ENCODE data around the gene TFPI. TPM values are rescaled to one million over a fixed set of nuclear protein-coding genes. Genes with fewer than 3 reads are reported as not detected.

Gene TFPI
- total and polyA plus RNA-seq, 2 donors (not counting 3 experiments of a cell fraction or from before 2014, with no cell fraction given): 177 to 286 TPM

DNA sequence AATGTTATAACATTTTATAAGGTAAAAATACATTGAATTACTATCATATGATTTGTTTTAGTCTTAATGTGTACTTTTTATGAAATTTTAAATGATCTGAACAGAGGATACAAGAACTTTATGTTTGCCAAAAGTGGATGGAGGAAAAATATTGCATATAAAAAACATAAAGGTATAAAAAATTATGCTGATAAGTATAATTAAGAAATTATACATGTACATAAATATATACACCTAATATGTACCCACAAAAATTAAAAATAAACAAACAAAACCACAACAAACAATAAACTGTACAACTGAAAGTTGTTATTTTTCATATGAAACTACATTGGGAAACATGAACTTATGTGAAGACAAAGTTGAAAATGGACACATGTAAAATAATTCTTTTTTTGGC lies 68.0 kb downstream of the TFPI start:
- BruUV-seq (replicated peaks): no TSS peak
- no peak overlapping the region for H2AFZ ChIP-seq (ENCODE audit: low read depth, low read length)
- no peak overlapping the region for H3K4me2 ChIP-seq (ENCODE audit: insufficient read depth, low read length)
- DNase-seq (ENCODE audit: low read depth, low spot score): no peak
- H3K9ac ChIP-seq (replicated peaks; ENCODE audit: extremely low read depth, insufficient read depth, low read length): no peak overlapping the region
- peaks cover 35% of the 10 kb centered on the region for H3K4me1 ChIP-seq (ENCODE audit: control insufficient read depth, extremely low read depth, insufficient read depth, low read length)
- no peak overlapping the region for H3K4me3 ChIP-seq (replicated peaks in 1 of 3; ENCODE audit: insufficient read depth in 1 of 3, low read depth in 1 of 3, low read length in 3 of 3)
- H3K9me3 ChIP-seq (replicated peaks; ENCODE audit: control insufficient read depth, insufficient read depth, low read length): no peaks in the 10 kb centered on the region
- no peaks in the 10 kb centered on the region for H3K27me3 ChIP-seq (ENCODE audit: control insufficient read depth in 2 of 2, insufficient read depth in 2 of 2, low read length in 2 of 2)
- dilution Hi-C loops (cut with MboI; ENCODE audit: extremely low pct_ligation_motif_present, low sequenced_read_pairs): no loop called here
- H3K36me3 ChIP-seq (ENCODE audit: control insufficient read depth in 2 of 2, extremely low read depth in 1 of 2, insufficient read depth in 2 of 2, low read length in 2 of 2): peaks cover 12 to 14% of the 10 kb centered on the region in 2 experiments
- peaks cover 3% of the 10 kb centered on the region for H3K79me2 ChIP-seq (ENCODE audit: control insufficient read depth, insufficient read depth, low read length)
- intact Hi-C loops (cut with micrococcal nuclease): no loop called here
- no peaks in the 10 kb centered on the region for H3K9me1 ChIP-seq (replicated peaks; ENCODE audit: control insufficient read depth, extremely low read depth, insufficient read depth, low read length)
- no peaks in the 10 kb centered on the region for H4K20me1 ChIP-seq (replicated peaks; ENCODE audit: control insufficient read depth, extremely low read depth, insufficient read depth, low read length)
- no peak overlapping the region for H3K27ac ChIP-seq (ENCODE audit: insufficient read depth, low read depth, low read length)
- POLR2A ChIA-PET: no interaction called here
- CTCF ChIA-PET: interaction anchor here (0.8 to 1.1 kb wide), 2 partner anchors 14 to 95 kb away, joined by 3 to 6 read pairs; no protein-coding TSS in a partner anchor
- FAIRE-seq: no peak
- no peak for TF ChIP-seq POLR2A (IDR thresholded peaks at IDR 0.05; ENCODE audit: low read depth, low read length)
- TF ChIP-seq POLR2AphosphoS5 (IDR thresholded peaks at IDR 0.05; ENCODE audit: insufficient read depth, low read depth, low read length): no peak
- TF ChIP-seq GATA2 (IDR thresholded peaks at IDR 0.05; ENCODE audit: insufficient read depth, insufficient read length, low read depth, low read length): no peak
- no peak for TF ChIP-seq MYC (IDR thresholded peaks at IDR 0.05; ENCODE audit: low read depth, low read length)
- TF ChIP-seq, protein P1, sequence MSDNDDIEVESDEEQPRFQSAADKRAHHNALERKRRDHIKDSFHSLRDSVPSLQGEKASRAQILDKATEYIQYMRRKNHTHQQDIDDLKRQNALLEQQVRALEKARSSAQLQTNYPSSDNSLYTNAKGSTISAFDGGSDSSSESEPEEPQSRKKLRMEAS (IDR thresholded peaks at IDR 0.05; ENCODE audit: insufficient read depth, insufficient read length): no peak
- TF ChIP-seq FOS (IDR thresholded peaks at IDR 0.05; ENCODE audit: borderline replicate concordance, insufficient read depth, low read length): no peak
- no peak for TF ChIP-seq CTCF (IDR thresholded peaks at IDR 0.05; ENCODE audit: extremely low read depth in 1 of 2, insufficient read depth in 1 of 2, low read depth in 1 of 2, low read length in 2 of 2)
- TF ChIP-seq EZH2 (IDR thresholded peaks at IDR 0.05; ENCODE audit: borderline replicate concordance, low read depth, low read length, severe bottlenecking): no peak
- no peak for TF ChIP-seq JUN (IDR thresholded peaks at IDR 0.05; ENCODE audit: borderline replicate concordance, insufficient read depth, insufficient read length, low read depth)
